AG04449 (cell line): ENCODE results near the gene SGSM2.
A peak's percentile ranks its signal among the peaks of the same experiment; 100 is the strongest.

ENCODE experiments used
- CTCF ChIA-PET: fragments of 350-600 bp; formaldehyde crosslinking; extraction: SDS; loops from one replicate; lab custom pipeline; 2021; ENCODE audit warnings: antibody characterized with exemption; lab: Yijun Ruan, JAX
- POLR2A ChIA-PET: fragments of 400-600, 350-600 bp; formaldehyde crosslinking; extraction: SDS; loops from one replicate; lab custom pipeline; 2020; ENCODE audit warnings: antibody characterized with exemption, inconsistent platforms; lab: Yijun Ruan, JAX
- DNase-seq: peaks from one replicate; pipeline ENCODE4 v3.0.0-alpha.2; 2010; ENCODE audit warnings: low read depth, low spot score
- H3K4me3 ChIP-seq: 2 replicates; pipeline ENCODE4 v1.5.1; 2011; ENCODE audit warnings: low read depth, mild to moderate bottlenecking, control low read depth, low read length
- TF ChIP-seq, protein P1 (sequence below): IDR thresholded peaks from one replicate; pipeline ENCODE4 v1.5.1; 2011; ENCODE audit warnings: mild to moderate bottlenecking, moderate library complexity, low read length, control low read depth, inconsistent platforms; ENCODE audit not compliant: insufficient read depth; ENCODE audit errors: missing control alignments

The SGSM2 gene

DNA sequence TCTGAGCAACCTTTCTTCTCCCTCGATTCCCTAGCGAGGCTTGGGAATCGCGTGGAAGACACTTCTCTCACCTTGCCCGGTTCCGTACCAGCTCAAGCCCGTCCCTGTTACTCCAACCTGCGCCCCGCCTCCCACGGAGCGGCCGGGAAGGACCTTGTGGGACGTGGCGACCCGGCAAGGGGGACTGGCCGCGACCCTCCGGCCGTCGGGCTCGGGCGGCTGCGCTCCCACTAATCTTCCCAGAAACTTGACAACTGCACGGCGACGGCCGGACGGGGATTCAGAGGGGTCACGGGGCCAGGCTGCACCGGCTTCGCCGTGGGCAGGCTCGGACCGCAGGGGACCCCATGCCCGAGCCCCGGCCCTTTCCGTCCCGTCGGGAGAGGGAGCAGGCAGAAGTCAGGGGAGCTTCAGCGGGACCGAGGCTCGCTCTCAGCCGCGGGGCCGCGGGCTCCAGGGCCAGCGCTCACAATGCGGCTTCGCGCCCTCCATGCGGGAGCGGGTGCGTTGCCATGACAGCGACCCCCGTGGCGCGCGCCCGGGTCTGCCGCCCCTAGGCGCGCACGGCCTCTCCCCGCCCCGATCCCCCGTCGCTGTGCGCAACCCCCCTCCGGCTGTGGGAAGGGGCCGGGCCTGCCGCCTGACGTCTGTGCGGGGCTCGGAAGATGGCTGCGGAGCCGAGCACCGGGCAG is at the start of gene SGSM2:
Gene SGSM2, plus strand, starts transcription at position 650 of the 692 bp plus-strand sequence. CDS start 188 bp downstream, outside the sequence.
- no peak for DNase-seq
- POLR2A ChIA-PET: interaction anchor here (1.1 to 1.8 kb wide), 8 partner anchors 11 to 79 kb away, joined by 3 to 7 read pairs (median 4); partner anchors contain the start of genes SMG6 and SRR
- CTCF ChIA-PET: interaction anchor here (0.7 to 5.6 kb wide), 18 partner anchors 9 to 297 kb away, joined by 3 to 28 read pairs (median 5); no protein-coding TSS in a partner anchor
- TF ChIP-seq, protein P1, sequence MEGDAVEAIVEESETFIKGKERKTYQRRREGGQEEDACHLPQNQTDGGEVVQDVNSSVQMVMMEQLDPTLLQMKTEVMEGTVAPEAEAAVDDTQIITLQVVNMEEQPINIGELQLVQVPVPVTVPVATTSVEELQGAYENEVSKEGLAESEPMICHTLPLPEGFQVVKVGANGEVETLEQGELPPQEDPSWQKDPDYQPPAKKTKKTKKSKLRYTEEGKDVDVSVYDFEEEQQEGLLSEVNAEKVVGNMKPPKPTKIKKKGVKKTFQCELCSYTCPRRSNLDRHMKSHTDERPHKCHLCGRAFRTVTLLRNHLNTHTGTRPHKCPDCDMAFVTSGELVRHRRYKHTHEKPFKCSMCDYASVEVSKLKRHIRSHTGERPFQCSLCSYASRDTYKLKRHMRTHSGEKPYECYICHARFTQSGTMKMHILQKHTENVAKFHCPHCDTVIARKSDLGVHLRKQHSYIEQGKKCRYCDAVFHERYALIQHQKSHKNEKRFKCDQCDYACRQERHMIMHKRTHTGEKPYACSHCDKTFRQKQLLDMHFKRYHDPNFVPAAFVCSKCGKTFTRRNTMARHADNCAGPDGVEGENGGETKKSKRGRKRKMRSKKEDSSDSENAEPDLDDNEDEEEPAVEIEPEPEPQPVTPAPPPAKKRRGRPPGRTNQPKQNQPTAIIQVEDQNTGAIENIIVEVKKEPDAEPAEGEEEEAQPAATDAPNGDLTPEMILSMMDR: no peak
- H3K4me3 ChIP-seq: peak within 1 kb of the TSS; percentile 93

- TF ChIP-seq, protein P1: no peak
- no peak for DNase-seq
- ChIA-PET CTCF (interaction anchor here (0.8 to 1.0 kb wide), 3 partner anchors 26 to 236 kb away, joined by 3 to 4 read pairs (median 3); partner anchors contain the start of gene HIC1), POLR2A (interaction anchor here (1.1 kb wide), 1 partner anchor 246 kb away, joined by 3 read pairs; no protein-coding TSS in a partner anchor)
- no peak overlapping the region for H3K4me3 ChIP-seq
Measured at GRCh38 chr17:2289878-2290478, 47.3 kb upstream of the SGSM2 start.

DNA sequence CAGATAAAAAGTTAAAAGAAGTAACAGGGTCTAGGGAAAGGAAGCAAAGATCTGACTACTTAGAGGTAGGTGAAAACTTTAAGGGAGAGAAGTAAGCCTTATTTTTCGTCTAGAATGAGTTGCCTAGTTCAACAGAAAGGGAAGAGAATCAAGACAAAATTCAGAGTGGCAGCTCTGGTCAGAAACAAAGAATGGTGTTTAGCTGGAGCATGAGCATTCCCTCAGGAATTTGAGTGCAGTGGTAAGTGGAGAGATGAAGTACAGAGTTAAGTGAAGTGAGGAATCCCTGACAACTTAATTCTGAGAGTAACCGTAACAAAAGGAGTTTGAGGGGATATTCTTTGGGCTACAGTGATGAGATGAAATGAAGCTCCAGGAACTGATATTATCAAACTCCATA is 45.2 kb upstream of the SGSM2 start:
- H3K4me3 ChIP-seq: no peak overlapping the region
- CTCF ChIA-PET: interaction anchor here (0.8 to 2.7 kb wide), 6 partner anchors 9 to 237 kb away, joined by 4 to 14 read pairs (median 5); partner anchors contain the start of gene HIC1
- DNase-seq: no peak
- TF ChIP-seq, protein P1: no peak
- POLR2A ChIA-PET: interaction anchor here (0.7 to 1.0 kb wide), 2 partner anchors 30 to 237 kb away, joined by 3 read pairs; partner anchors contain the start of gene HIC1

- no peak overlapping the region for H3K4me3 ChIP-seq
- POLR2A ChIA-PET: interaction anchor here (1.1 kb wide), 1 partner anchor 41 kb away, joined by 4 read pairs; the partner anchor contains the start of gene TSR1
- TF ChIP-seq, protein P1: no peak
- CTCF ChIA-PET: interaction anchor here (0.9 to 1.4 kb wide), 5 partner anchors 13 to 244 kb away, joined by 3 to 8 read pairs (median 3); partner anchors contain the start of gene HIC1
- DNase-seq: no peak
Measured at GRCh38 chr17:2295575-2295974, 41.7 kb upstream of the SGSM2 start.

DNA sequence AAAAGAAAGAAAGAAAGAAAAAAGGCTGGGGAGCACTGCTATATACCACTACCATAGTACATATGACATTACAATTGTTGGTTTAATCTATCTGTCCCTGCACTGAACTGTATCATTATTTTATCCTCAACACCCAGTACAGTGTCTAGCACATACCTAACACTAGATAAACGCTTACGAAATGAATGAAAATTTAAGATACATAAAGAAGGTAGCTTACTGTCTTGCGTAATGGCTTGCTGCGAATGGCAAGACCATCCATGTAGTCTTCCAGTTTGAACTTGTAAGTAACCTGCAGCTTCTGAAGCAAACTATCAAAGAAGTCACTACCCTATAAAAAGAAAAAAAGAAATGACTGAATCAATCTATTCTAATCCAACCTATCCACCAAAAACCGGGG is 40.3 kb upstream of the SGSM2 start:
- TF ChIP-seq, protein P1: no peak
- DNase-seq: no peak
- POLR2A ChIA-PET: no interaction called here
- H3K4me3 ChIP-seq: no peak overlapping the region
- CTCF ChIA-PET: interaction anchor here (2.7 kb wide), 1 partner anchor 15 kb away, joined by 14 read pairs; no protein-coding TSS in a partner anchor
